Measurements from ENCODE around the gene NDUFAF8.

Gene NDUFAF8

GRCh38 chr17:81277946-81278693, 39.0 kb downstream of the NDUFAF8 start:
- no peak for DNase-seq

DNA sequence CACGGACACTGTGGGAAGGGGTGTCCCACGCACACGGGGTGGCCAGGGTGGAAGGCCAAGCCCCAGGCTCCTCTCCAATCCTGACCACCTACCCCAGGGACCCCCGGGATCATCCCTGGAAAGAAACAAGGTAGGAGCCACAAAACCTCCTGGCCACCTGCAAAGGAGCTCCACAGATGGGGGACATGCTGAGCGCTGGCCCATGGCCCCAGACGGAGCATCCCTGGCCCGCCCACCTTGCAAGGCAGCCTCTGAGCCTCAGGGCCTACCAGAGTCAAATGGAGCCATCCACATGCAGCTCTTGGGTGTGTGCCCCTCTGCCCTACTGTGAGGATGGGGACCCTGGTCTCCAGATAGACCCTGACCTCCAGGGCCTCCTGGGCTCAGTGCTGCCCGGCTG, 39.7 kb downstream of the NDUFAF8 start:
- no peak for DNase-seq

- DNase-seq = no peak
Observed at GRCh38 chr17:81279278-81280275, 40.5 kb downstream of the NDUFAF8 start.

GRCh38 chr17:81280571-81280970, 41.5 kb downstream of the NDUFAF8 start:
- no peak for DNase-seq

DNA sequence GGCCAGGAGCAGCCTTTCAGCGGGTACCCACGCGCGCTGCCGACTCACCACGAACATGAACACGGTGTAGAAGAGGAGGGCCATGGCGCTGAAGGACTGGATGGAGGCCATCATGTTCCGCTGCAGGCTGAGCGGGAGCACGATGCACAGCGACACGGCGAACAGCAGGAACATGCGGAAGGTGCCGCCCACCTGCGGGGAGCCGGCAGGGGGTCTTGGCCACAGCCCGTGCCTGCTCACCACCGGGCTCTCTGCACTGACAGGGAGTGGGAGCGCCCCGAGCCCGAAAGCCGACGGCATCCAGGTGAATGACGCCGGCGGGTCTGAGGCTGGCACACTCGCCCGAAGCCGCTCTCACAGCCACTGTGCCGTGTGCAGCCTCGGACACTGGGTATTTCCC, 43.0 kb downstream of the NDUFAF8 start:
- no peak for DNase-seq

- DNase-seq = no peak
Observed at GRCh38 chr17:81282876-81283275, 43.8 kb downstream of the NDUFAF8 start.

- no peak for DNase-seq
Observed at GRCh38 chr17:81285179-81285878, 46.2 kb downstream of the NDUFAF8 start.

DNA sequence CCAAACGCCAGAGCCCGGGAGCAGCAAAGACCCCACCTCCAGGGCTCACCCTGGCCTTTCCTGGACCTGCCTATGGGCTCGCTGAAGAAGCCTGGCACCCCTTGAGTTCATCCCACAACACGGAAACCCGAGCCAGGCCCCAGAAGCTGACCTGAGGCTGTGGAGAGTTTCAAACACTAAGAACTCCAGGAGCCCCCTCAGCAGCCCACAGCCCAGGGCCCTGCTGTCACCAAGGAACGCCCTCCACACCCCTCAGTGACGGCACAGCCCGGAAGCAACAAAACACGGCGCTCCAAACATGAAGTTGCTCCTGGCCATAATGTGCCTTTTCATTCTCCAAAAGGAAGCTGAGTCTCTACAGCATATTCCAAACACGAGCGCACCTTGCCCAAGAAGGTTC, 46.8 kb downstream of the NDUFAF8 start:
- DNase-seq = no peak

GRCh38 chr17:81286491-81287145, 47.5 kb downstream of the NDUFAF8 start:
- no peak for DNase-seq

DNA sequence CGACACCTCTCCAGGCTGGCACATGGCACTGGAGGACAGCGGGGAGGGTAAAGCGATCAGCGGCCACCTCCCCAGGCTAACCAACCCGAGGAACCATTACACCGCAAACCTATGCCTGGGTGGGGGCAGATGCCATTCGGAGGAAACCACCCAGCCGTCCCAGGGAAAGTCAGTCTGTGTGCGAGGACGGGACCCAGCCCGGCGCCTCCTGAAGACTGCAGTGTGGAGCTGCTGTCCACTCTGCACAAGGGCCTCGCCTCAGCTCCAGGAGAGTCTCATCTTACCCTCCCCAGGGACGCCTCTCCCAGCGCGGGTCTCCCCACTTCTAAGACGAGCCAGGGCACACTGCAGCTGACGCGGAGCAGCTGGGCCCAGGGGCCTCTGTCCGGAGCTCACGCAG, 48.0 kb downstream of the NDUFAF8 start:
- DNase-seq = no peak

GRCh38 chr17:81287741-81288430, 48.8 kb downstream of the NDUFAF8 start:
- DNase-seq = no peak

- no peak for DNase-seq
Observed at GRCh38 chr17:81288715-81289114, 49.6 kb downstream of the NDUFAF8 start.

DNA sequence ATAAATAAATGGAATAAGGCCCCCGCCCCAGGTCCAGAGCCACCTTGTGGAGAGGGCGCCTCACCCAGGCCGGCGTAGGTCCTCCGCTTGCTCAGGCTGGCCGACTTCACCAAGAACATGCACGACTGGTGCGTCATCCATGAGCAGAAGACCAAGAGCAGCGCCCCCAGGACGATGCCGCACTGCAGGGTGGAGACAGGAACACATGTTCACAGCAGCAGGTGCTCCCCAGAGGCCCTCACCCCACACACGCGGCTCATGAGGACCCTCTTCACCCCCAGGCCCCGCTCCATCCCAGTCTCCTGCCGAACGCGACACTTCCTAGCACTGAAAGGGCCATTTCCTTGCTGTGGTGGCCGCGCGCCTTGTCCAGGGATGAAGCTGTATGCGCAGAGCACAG, 50.5 kb downstream of the NDUFAF8 start:
- no peak for DNase-seq

GRCh38 chr17:81290230-81290629, 51.1 kb downstream of the NDUFAF8 start:
- no peak for DNase-seq

Data from NCI-H2107 (cell line).